Panc1 (cell line): ENCODE results near the gene EFHB. TPM values are rescaled to one million over a fixed set of nuclear protein-coding genes. Genes with fewer than 3 reads are reported as not detected.

Experiments
- ATAC-seq: fragments of 200-7000 bp; cut with Tn5 transposase; 2 replicates; pipeline ENCODE4 v1.9.1; 2020; ENCODE audit warnings: mild to moderate bottlenecking, moderate library complexity
- BruUV-seq: library from RNA; stranded (reverse); fragments of 400-500 nt; replicated peaks from 2 replicates; lab custom pipeline; 2021; lab: Mats Ljungman, UMichigan
- CTCF ChIA-PET: fragments of 300-600 bp; sonication (Branson Sonifier 250); formaldehyde crosslinking; loops from one replicate; lab custom pipeline; 2022; ENCODE audit warnings: antibody characterized with exemption; lab: Charles Lee
- POLR2A ChIA-PET: fragments of 300-600 bp; sonication (Branson Sonifier 250); formaldehyde crosslinking; loops from one replicate; lab custom pipeline; 2022; ENCODE audit warnings: antibody characterized with exemption; lab: Charles Lee
- DNase-seq: peaks from one replicate; pipeline ENCODE4 v3.0.0-alpha.2; 2010; ENCODE audit warnings: low read depth, low spot score
- H3K27ac ChIP-seq: 2 replicates; pipeline ENCODE4 v1.5.1; 2011; ENCODE audit warnings: mild to moderate bottlenecking, low read length, inconsistent platforms
- H3K27me3 ChIP-seq: fragments of 200-500 bp; sonication (Bioruptor generic); 2 replicates; pipeline ENCODE4 v1.6.0; 2014; ENCODE audit warnings: low read length, inconsistent platforms; ENCODE audit not compliant: control insufficient read depth, insufficient read depth
- H3K36me3 ChIP-seq: fragments of 200-500 bp; sonication (Bioruptor generic); 2 replicates; pipeline ENCODE4 v1.5.1; 2014; ENCODE audit warnings: inconsistent platforms, mild to moderate bottlenecking, low read length, moderate library complexity; ENCODE audit not compliant: control insufficient read depth, insufficient read depth
- H3K4me1 ChIP-seq: 2 replicates; pipeline ENCODE4 v1.5.1; 2011; ENCODE audit warnings: inconsistent platforms, mild to moderate bottlenecking, low read length, moderate library complexity; ENCODE audit not compliant: control insufficient read depth, insufficient read depth
- H3K4me3 ChIP-seq, 2 experiments: 2 replicates each; pipeline ENCODE4 v1.5.1; 2011 to 2012; ENCODE audit warnings: low read depth in 2 of 2, low read length in 2 of 2, mild to moderate bottlenecking in 2 of 2, inconsistent platforms in 1 of 2, moderate library complexity in 1 of 2
- H3K9me3 ChIP-seq: fragments of 200-500 bp; sonication (Bioruptor generic); 2 replicates; pipeline ENCODE4 v1.5.1; 2014; ENCODE audit warnings: low read depth, mild to moderate bottlenecking, inconsistent platforms, low read length, moderate library complexity; ENCODE audit not compliant: control insufficient read depth, insufficient read depth
- POLR2AphosphoS5 ChIP-seq: IDR thresholded peaks from 2 replicates; pipeline ENCODE4 v1.6.1; 2012; ENCODE audit warnings: mild to moderate bottlenecking, low read depth, low read length, moderate library complexity
- SIN3A ChIP-seq: IDR thresholded peaks from 2 replicates; pipeline ENCODE4 v1.6.1; 2012; ENCODE audit warnings: low read depth, mild to moderate bottlenecking, low read length, moderate library complexity, borderline replicate concordance; ENCODE audit not compliant: insufficient read depth
- TCF7L2 ChIP-seq: IDR thresholded peaks from 2 replicates; pipeline ENCODE4 v1.6.1; 2011; ENCODE audit warnings: mild to moderate bottlenecking, low read depth, low read length, inconsistent platforms
- in situ Hi-C: cut with HindIII; loops from 2 replicates; pipeline ENCODE4 v1.10.0; 2016; ENCODE audit warnings: low sequenced_read_pairs, low pct_unique_long_range_greater_than_20kb
- intact Hi-C: fragments of 100-400 bp; cut with micrococcal nuclease; formaldehyde crosslinking; loops from one replicate; pipeline ENCODE4 v1.10.0; 2022; ENCODE audit not compliant: unreplicated experiment
- total RNA-seq: library from RNA; stranded (reverse); gene quantifications from one replicate; pipeline ENCODE4 v1.2.1, GENCODE V29; 2021; ENCODE audit not compliant: unreplicated experiment
- TF ChIP-seq, protein P1 (sequence below), 2 experiments: IDR thresholded peaks; 2 replicates each; pipeline ENCODE4 v1.6.1; 2011 to 2012; ENCODE audit warnings: low read depth in 2 of 2, control low read depth in 1 of 2, low read length in 1 of 2, mild to moderate bottlenecking in 1 of 2, moderate library complexity in 1 of 2; ENCODE audit not compliant: insufficient read depth in 1 of 2
- TF ChIP-seq, protein P2 (sequence below): fragments of 450-650 bp; IDR thresholded peaks from 2 replicates; pipeline ENCODE4 v1.5.1; 2017; ENCODE audit warnings: mild to moderate bottlenecking

The EFHB gene
- total RNA-seq, 1 experiment from 2014 or later = 0.46 TPM

DNA sequence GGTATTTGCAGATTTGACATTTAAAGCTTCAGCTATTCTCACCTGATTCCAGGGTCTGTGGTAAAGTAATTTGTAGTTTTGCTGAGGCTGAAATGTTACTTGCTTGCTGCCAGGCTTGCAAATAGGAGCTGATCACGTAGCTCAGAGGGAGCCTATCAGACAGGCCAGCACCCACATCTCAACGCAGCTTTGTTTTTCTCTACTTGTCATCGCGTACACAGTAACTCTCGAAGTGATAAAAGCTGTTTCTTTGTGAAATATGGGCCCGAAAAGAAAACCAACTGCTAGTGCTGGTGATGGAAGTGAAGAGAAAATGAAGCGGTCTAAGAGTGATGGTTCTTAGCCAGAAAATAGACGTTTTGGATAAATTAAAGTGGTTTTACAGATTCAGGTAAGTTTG lies 36.3 kb upstream of the EFHB start:
- no peaks in the 10 kb centered on the region for H3K4me1 ChIP-seq
- no peak overlapping the region for H3K27ac ChIP-seq
- DNase-seq (no peak), ATAC-seq (no peak)
- TF ChIP-seq POLR2AphosphoS5 = no peak
- no TSS peak for BruUV-seq
- intact Hi-C loops = no loop called here
- no peak overlapping the region for H3K4me3 ChIP-seq
- no peaks in the 10 kb centered on the region for H3K27me3 ChIP-seq
- in situ Hi-C loops = no loop called here
- POLR2A ChIA-PET = no interaction called here
- CTCF ChIA-PET = no interaction called here
- H3K9me3 ChIP-seq = no peaks in the 10 kb centered on the region
- 0 out of 2 replicates have a peak, but pooled peaks cover 2% of the 10 kb centered on the region for H3K36me3 ChIP-seq

DNA sequence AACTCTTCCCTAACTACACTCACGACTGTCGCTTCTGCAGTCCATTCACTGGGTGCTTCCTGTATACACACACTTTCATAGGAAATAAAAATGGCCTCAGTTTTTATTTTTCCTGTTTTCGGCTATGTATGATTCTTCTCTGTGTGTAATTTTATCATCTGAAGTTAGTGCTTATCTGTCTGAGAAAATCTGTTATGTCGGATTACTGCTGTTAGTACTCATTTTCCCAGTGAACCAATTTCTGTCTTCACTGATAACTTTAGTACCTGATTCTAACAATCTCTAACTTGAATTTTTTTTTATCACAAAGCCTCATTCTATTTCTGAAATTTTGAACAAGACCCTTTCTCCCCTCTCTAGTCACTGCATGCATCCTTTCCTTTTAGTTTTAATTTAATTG lies 33.8 kb upstream of the EFHB start:
- ATAC-seq = no peak
- CTCF ChIA-PET = no interaction called here
- POLR2A ChIA-PET = no interaction called here
- intact Hi-C loops = no loop called here
- H3K27ac ChIP-seq = no peak overlapping the region
- no peaks in the 10 kb centered on the region for H3K36me3 ChIP-seq
- no peaks in the 10 kb centered on the region for H3K4me1 ChIP-seq
- no peak for DNase-seq
- no TSS peak for BruUV-seq
- in situ Hi-C loops = no loop called here
- TF ChIP-seq POLR2AphosphoS5 = no peak
- TF ChIP-seq, protein P1, sequence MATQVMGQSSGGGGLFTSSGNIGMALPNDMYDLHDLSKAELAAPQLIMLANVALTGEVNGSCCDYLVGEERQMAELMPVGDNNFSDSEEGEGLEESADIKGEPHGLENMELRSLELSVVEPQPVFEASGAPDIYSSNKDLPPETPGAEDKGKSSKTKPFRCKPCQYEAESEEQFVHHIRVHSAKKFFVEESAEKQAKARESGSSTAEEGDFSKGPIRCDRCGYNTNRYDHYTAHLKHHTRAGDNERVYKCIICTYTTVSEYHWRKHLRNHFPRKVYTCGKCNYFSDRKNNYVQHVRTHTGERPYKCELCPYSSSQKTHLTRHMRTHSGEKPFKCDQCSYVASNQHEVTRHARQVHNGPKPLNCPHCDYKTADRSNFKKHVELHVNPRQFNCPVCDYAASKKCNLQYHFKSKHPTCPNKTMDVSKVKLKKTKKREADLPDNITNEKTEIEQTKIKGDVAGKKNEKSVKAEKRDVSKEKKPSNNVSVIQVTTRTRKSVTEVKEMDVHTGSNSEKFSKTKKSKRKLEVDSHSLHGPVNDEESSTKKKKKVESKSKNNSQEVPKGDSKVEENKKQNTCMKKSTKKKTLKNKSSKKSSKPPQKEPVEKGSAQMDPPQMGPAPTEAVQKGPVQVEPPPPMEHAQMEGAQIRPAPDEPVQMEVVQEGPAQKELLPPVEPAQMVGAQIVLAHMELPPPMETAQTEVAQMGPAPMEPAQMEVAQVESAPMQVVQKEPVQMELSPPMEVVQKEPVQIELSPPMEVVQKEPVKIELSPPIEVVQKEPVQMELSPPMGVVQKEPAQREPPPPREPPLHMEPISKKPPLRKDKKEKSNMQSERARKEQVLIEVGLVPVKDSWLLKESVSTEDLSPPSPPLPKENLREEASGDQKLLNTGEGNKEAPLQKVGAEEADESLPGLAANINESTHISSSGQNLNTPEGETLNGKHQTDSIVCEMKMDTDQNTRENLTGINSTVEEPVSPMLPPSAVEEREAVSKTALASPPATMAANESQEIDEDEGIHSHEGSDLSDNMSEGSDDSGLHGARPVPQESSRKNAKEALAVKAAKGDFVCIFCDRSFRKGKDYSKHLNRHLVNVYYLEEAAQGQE (IDR thresholded peaks at IDR 0.05; ENCODE audit: insufficient read depth in 1 of 2, low read depth in 2 of 2, low read length in 1 of 2) = no peak
- no peak for TF ChIP-seq TCF7L2
- no peaks in the 10 kb centered on the region for H3K9me3 ChIP-seq
- H3K4me3 ChIP-seq = no peak overlapping the region
- no peaks in the 10 kb centered on the region for H3K27me3 ChIP-seq

DNA sequence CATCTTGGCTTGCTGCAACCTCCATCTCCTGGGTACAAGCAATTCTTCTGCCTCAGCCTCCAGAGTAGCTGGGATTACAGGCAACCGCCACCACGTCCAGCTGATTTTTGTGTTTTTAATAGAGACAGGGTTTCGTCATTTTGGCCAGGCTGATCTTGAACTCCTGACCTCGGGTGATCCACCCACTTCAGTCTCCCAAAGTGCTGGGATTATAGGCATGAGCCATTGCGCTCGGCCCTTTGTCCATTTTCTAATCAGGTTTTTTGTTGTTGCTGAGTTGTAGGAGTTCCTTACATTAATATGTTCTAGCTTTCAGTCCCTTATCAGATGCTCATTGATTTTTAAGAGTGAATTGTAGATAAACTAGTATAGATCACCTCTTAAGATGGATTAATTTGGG lies 33.2 kb upstream of the EFHB start:
- ATAC-seq (no peak), DNase-seq (no peak)
- Histone ChIP-seq H3K4me3 (no peak overlapping the region), H3K9me3 (no peaks in the 10 kb centered on the region), H3K27me3 (no peaks in the 10 kb centered on the region), H3K27ac (no peak overlapping the region), H3K36me3 (no peaks in the 10 kb centered on the region), H3K4me1 (no peaks in the 10 kb centered on the region)
- CTCF ChIA-PET = no interaction called here
- POLR2A ChIA-PET = no interaction called here
- BruUV-seq = no TSS peak
- TF ChIP-seq POLR2AphosphoS5 = no peak
- TF ChIP-seq, protein P2, sequence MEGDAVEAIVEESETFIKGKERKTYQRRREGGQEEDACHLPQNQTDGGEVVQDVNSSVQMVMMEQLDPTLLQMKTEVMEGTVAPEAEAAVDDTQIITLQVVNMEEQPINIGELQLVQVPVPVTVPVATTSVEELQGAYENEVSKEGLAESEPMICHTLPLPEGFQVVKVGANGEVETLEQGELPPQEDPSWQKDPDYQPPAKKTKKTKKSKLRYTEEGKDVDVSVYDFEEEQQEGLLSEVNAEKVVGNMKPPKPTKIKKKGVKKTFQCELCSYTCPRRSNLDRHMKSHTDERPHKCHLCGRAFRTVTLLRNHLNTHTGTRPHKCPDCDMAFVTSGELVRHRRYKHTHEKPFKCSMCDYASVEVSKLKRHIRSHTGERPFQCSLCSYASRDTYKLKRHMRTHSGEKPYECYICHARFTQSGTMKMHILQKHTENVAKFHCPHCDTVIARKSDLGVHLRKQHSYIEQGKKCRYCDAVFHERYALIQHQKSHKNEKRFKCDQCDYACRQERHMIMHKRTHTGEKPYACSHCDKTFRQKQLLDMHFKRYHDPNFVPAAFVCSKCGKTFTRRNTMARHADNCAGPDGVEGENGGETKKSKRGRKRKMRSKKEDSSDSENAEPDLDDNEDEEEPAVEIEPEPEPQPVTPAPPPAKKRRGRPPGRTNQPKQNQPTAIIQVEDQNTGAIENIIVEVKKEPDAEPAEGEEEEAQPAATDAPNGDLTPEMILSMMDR = no peak
- no peak for TF ChIP-seq TCF7L2
- TF ChIP-seq SIN3A = no peak
- TF ChIP-seq, protein P1 (IDR thresholded peaks at IDR 0.05; ENCODE audit: insufficient read depth in 1 of 2, low read depth in 2 of 2, low read length in 1 of 2) = no peak
- intact Hi-C loops = no loop called here
- in situ Hi-C loops = no loop called here
